ENCODE data around the gene CLDND2. TPM values are rescaled to one million over a fixed set of nuclear protein-coding genes. Genes with fewer than 3 reads are reported as not detected.

Gene CLDND2
- total RNA-seq, 1 experiment from 2014 or later = not detected

- H4K91ac ChIP-seq (ENCODE audit: insufficient read length, low read depth, low read length) = no peak overlapping the region
- DNase-seq = no peak
- H3T11ph ChIP-seq (ENCODE audit: low read length) = no peak overlapping the region
- H4K8ac ChIP-seq (replicated peaks; ENCODE audit: insufficient read length, low read depth, low read length) = no peak overlapping the region
- no peak overlapping the region for H3K14ac ChIP-seq (ENCODE audit: insufficient read depth, low read length)
- H3K27me3 ChIP-seq (ENCODE audit: insufficient read depth, low read length) = no peaks in the 10 kb centered on the region
- peaks cover 8% of the 10 kb centered on the region for H3K23me2 ChIP-seq (ENCODE audit: insufficient read length, low read depth, low read length, poor library complexity, severe bottlenecking)
- H3K18ac ChIP-seq (ENCODE audit: insufficient read length, low read depth, low read length) = no peak overlapping the region
- H3K27me3 Mint-ChIP-seq (ENCODE audit: low read depth) = no peaks in the 10 kb centered on the region; the same call in 1 of the 2 replicates
- H3K9me3 ChIP-seq (ENCODE audit: control insufficient read depth, low read depth, low read length) = peaks cover 5% of the 10 kb centered on the region
- WGBS (ENCODE audit: extremely low coverage, insufficient read length, low lambda C conversion rate) = no CpG with 5 or more reads among the region's 5 CpGs
- no peak overlapping the region for H3K27ac ChIP-seq (ENCODE audit: insufficient read length, low read depth, low read length)
- H2BK20ac ChIP-seq (ENCODE audit: low read depth, low read length, poor library complexity, severe bottlenecking) = no peak overlapping the region
- H2BK120ac ChIP-seq (ENCODE audit: low read depth, low read length, poor library complexity, severe bottlenecking) = no peak overlapping the region
- no peaks in the 10 kb centered on the region for H3K79me2 ChIP-seq (ENCODE audit: insufficient read depth, low read length)
- H2AFZ ChIP-seq (ENCODE audit: low read length) = no peak overlapping the region
- no peak overlapping the region for H3K23ac ChIP-seq (ENCODE audit: insufficient read length, low read depth, low read length)
- no peak overlapping the region for H2BK15ac ChIP-seq (ENCODE audit: low read depth, low read length)
- no peak overlapping the region for H3K56ac ChIP-seq (ENCODE audit: insufficient read length, low read depth, low read length)
- TF ChIP-seq CTCF (conservative IDR thresholded peaks at IDR 0.05) = no peak
- H3K9ac ChIP-seq (ENCODE audit: extremely low read depth, insufficient read length, low read length) = no peak overlapping the region
- H3K79me1 ChIP-seq (ENCODE audit: insufficient read depth, low read depth, low read length, poor library complexity, severe bottlenecking) = no peaks in the 10 kb centered on the region
- H3K9me3 Mint-ChIP-seq = 0 out of 5 replicates have a peak, but pooled peaks cover 0 to 4% of the 10 kb centered on the region in 2 experiments
- H3K4ac ChIP-seq (ENCODE audit: low read depth, low read length) = no peak overlapping the region
- no peak overlapping the region for H2AK5ac ChIP-seq (ENCODE audit: insufficient read length, low read length)
- peaks cover 4 to 18% of the 10 kb centered on the region in 2 experiments for H3K4me1 Mint-ChIP-seq
- no peaks in the 10 kb centered on the region for H4K20me1 ChIP-seq (ENCODE audit: control insufficient read depth, insufficient read depth, insufficient read length)
- no peak overlapping the region for H3K4me3 Mint-ChIP-seq
- H4K5ac ChIP-seq (ENCODE audit: insufficient read length, low read depth, low read length) = no peak overlapping the region
- no peak overlapping the region for H2BK12ac ChIP-seq (ENCODE audit: insufficient read length, low read depth, low read length)
- H2BK5ac ChIP-seq (ENCODE audit: insufficient read length, low read length) = no peak overlapping the region
- H3K36me3 Mint-ChIP-seq (ENCODE audit: insufficient read depth in 1 of 3, low read depth in 3 of 3) = peaks cover 35 to 48% (median 37%) of the 10 kb centered on the region in 3 experiments
- peak overlapping the region in 1 of 3 experiments; percentile 81; a peak in 1 of 7 replicates for H3K27ac Mint-ChIP-seq
- no peaks in the 10 kb centered on the region for H3K4me1 ChIP-seq (ENCODE audit: insufficient read depth, low read length)
- no peak overlapping the region for H3K4me2 ChIP-seq (ENCODE audit: insufficient read depth, insufficient read length, low read length)
Measured at GRCh38 chr19:51329411-51329810, 39.4 kb downstream of the CLDND2 start.

Data from H9 (cell line).